ENCODE results near the gene DUS1L. TPM values are rescaled to one million over a fixed set of nuclear protein-coding genes. Genes with fewer than 3 reads are reported as not detected.
A peak's percentile ranks its signal among the peaks of the same experiment; 100 is the strongest.

Gene DUS1L
- total RNA-seq, 1 experiment from 2014 or later, result 176 TPM

DNA sequence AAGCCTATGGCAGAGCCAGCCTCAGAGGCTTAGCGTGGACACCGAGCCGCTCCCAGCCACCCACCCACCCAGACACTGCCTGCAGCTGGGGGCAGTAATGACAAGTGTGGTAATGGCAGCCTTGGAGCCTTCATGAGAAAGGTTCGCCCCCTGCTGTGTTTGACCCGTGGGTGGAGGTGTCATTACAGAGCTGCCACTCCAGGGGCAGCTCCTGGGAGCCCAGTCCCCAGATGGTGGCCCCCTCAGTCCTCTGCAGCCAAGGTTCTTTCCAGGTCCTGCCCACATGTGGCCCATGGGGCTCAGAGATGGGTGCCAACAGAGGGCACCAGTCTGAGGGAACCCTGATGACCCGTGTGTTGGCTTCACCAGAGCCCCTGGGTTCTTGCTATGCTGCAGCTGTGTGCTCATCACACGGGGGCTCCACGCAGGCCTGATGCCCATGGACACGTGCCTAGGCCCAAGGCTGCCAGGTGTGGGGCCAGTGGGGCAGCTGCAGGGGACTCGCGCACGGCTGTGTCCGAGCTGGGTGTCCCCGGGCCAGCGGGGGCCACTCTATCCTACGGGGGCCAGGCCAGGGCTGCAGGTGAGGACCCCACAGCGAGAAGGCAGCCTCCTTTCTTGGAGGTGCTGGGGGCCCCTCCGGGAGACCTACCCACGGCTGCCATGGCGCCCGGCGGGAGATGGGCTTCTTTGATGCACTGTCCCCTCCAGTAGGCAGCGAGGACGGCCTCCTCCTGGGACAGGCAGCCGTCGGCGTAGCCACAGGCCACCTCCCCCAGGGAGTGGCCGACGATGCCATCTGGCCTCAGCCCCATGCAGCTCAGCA lies 24.3 kb upstream of the DUS1L start:
- Histone ChIP-seq H3K9me3 (ENCODE audit: control insufficient read depth in 1 of 2, insufficient read depth in 1 of 2, low read depth in 1 of 2, low read length in 2 of 2) (no peaks in the 10 kb centered on the region), H3K27me3 (ENCODE audit: insufficient read depth, low read length) (no peaks in the 10 kb centered on the region), H3K36me3 (ENCODE audit: control insufficient read depth in 1 of 2, insufficient read depth in 2 of 2, low read length in 2 of 2) (peaks cover 86 to 96% of the 10 kb centered on the region in 2 experiments), H3K4me1 (ENCODE audit: control insufficient read depth in 1 of 2, insufficient read depth in 2 of 2, low read length in 2 of 2) (no peaks in the 10 kb centered on the region), H3K4me2 (ENCODE audit: low read length) (no peak overlapping the region), H3K9me2 (ENCODE audit: insufficient read depth) (no peaks in the 10 kb centered on the region), H4K20me1 (ENCODE audit: insufficient read depth) (peaks cover 6% of the 10 kb centered on the region; the same call in 1 of the 2 replicates), H3K79me2 (ENCODE audit: insufficient read depth, low read length) (peaks cover 86% of the 10 kb centered on the region), H3K4me3 (replicated peaks in 1 of 2; ENCODE audit: low read depth in 1 of 2, low read length in 2 of 2) (no peak overlapping the region), H3K9ac (ENCODE audit: low read length) (no peak overlapping the region), H3K27ac (ENCODE audit: low read depth, low read length) (peak overlapping the region; percentile 14; the same call in 1 of the 2 replicates), H2AFZ (ENCODE audit: low read depth, low read length, poor library complexity, severe bottlenecking) (no peak overlapping the region)
- RAD21 ChIA-PET (ENCODE audit: low non-redundant PET in 1 of 2, low total read pairs in 2 of 2, uncharacterized antibody in 2 of 2, unreplicated experiment in 2 of 2), result no interaction called here
- POLR2A ChIA-PET, result no interaction called here
- CTCF ChIA-PET, result no interaction called here
- DNase-seq (ENCODE audit: low read depth, low spot score) (no peak), ATAC-seq (peak; percentile 12; the same call in 1 of the 2 replicates)
- intact Hi-C loops (cut with micrococcal nuclease), result no loop called here
- TF ChIP-seq SRF (IDR thresholded peaks at IDR 0.05; ENCODE audit: low read depth) (no peak), SP1 (IDR thresholded peaks at IDR 0.05; ENCODE audit: low read depth) (no peak), CBX3 (IDR thresholded peaks at IDR 0.05; ENCODE audit: low read depth) (no peak), ELF1 (IDR thresholded peaks at IDR 0.05; ENCODE audit: borderline replicate concordance, low read depth) (no peak), POLR2A (IDR thresholded peaks at IDR 0.05; ENCODE audit: borderline replicate concordance, extremely low read depth, insufficient read depth, insufficient read length) (no peak), FOSL1 (IDR thresholded peaks at IDR 0.05; ENCODE audit: low read depth) (no peak), ZFX (IDR thresholded peaks at IDR 0.05) (no peak), JUND (IDR thresholded peaks at IDR 0.05) (no peak)
- TF ChIP-seq, protein P1, sequence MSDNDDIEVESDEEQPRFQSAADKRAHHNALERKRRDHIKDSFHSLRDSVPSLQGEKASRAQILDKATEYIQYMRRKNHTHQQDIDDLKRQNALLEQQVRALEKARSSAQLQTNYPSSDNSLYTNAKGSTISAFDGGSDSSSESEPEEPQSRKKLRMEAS (IDR thresholded peaks at IDR 0.05), result no peak
- TF ChIP-seq, protein P2, sequence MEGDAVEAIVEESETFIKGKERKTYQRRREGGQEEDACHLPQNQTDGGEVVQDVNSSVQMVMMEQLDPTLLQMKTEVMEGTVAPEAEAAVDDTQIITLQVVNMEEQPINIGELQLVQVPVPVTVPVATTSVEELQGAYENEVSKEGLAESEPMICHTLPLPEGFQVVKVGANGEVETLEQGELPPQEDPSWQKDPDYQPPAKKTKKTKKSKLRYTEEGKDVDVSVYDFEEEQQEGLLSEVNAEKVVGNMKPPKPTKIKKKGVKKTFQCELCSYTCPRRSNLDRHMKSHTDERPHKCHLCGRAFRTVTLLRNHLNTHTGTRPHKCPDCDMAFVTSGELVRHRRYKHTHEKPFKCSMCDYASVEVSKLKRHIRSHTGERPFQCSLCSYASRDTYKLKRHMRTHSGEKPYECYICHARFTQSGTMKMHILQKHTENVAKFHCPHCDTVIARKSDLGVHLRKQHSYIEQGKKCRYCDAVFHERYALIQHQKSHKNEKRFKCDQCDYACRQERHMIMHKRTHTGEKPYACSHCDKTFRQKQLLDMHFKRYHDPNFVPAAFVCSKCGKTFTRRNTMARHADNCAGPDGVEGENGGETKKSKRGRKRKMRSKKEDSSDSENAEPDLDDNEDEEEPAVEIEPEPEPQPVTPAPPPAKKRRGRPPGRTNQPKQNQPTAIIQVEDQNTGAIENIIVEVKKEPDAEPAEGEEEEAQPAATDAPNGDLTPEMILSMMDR (IDR thresholded peaks at IDR 0.05 in 2 of 3, conservative IDR thresholded peaks at IDR 0.05 in 1 of 3; ENCODE audit: borderline replicate concordance in 1 of 3, insufficient read depth in 1 of 3, low read depth in 2 of 3, low read length in 2 of 3), result no peak
- TF ChIP-seq, protein P3, sequence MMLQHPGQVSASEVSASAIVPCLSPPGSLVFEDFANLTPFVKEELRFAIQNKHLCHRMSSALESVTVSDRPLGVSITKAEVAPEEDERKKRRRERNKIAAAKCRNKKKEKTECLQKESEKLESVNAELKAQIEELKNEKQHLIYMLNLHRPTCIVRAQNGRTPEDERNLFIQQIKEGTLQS (IDR thresholded peaks at IDR 0.05), result no peak
- BruUV-seq (replicated peaks), result no TSS peak
